Ishikawa (cell line): Measurements from ENCODE around the gene MTG2.

ENCODE experiments used
- CEBPB ChIP-seq: IDR thresholded peaks from 2 replicates; pipeline ENCODE4 v1.6.1; 2012
- CREB1 ChIP-seq: IDR thresholded peaks from 2 replicates; pipeline ENCODE4 v1.6.1; 2012; ENCODE audit warnings: low read depth
- EGR1 ChIP-seq: IDR thresholded peaks from 2 replicates; pipeline ENCODE4 v1.6.1; 2012
- EP300 ChIP-seq: IDR thresholded peaks from 2 replicates; pipeline ENCODE4 v1.6.1; 2012; ENCODE audit warnings: borderline replicate concordance
- FOXM1 ChIP-seq: IDR thresholded peaks from 2 replicates; pipeline ENCODE4 v1.6.1; 2012; ENCODE audit warnings: low read depth, borderline replicate concordance
- NFIC ChIP-seq: IDR thresholded peaks from 2 replicates; pipeline ENCODE4 v1.6.1; 2012
- RAD21 ChIP-seq: IDR thresholded peaks from 2 replicates; pipeline ENCODE4 v1.6.1; 2012; ENCODE audit warnings: low read depth
- TAF1 ChIP-seq: IDR thresholded peaks from 2 replicates; pipeline ENCODE4 v1.6.1; 2012; ENCODE audit warnings: low read depth, mild to moderate bottlenecking
- TCF12 ChIP-seq: IDR thresholded peaks from 2 replicates; pipeline ENCODE4 v1.6.1; 2012; ENCODE audit warnings: low read depth
- TEAD4 ChIP-seq: IDR thresholded peaks from 2 replicates; pipeline ENCODE4 v1.6.1; 2012
- USF1 ChIP-seq: IDR thresholded peaks from 2 replicates; pipeline ENCODE4 v1.6.1; 2012
- YY1 ChIP-seq: IDR thresholded peaks from 2 replicates; pipeline ENCODE4 v1.6.1; 2012; ENCODE audit warnings: low read depth
- ZBTB7A ChIP-seq: IDR thresholded peaks from 2 replicates; pipeline ENCODE4 v1.6.1; 2012; ENCODE audit warnings: low read depth
- TF ChIP-seq, protein P1 (sequence below): IDR thresholded peaks from 2 replicates; pipeline ENCODE4 v1.6.1; 2012
- TF ChIP-seq, protein P2 (sequence below): IDR thresholded peaks from 2 replicates; pipeline ENCODE4 v1.6.1; 2012; ENCODE audit warnings: low read depth, mild to moderate bottlenecking

MTG2 gene

DNA sequence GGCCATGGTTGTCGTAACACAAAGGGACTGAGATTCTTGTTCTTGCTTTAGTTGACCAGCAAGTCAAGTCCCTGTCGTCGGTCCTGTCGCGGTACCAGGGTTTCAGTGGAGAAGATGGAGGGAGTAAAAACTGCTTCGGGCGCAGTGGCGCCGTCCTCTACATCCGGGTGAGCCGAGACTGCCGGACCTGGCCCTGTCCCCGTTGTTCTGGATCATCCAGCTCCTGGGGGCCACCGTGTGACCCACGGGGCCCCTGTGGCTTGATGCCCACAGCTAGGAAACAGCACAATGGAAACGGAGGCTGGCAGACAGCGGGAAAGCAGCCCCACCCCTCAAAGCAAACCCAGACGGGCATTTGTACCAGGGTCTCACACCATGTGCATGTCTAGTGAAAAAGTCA, 15.0 kb downstream of the MTG2 start:
- TF ChIP-seq TEAD4 (no peak), YY1 (no peak), EP300 (no peak), FOXM1 (no peak), CEBPB (no peak), TAF1 (no peak), USF1 (no peak), NFIC (no peak), EGR1 (no peak), CREB1 (no peak), RAD21 (no peak), ZBTB7A (no peak), TCF12 (no peak)
- TF ChIP-seq, protein P1, sequence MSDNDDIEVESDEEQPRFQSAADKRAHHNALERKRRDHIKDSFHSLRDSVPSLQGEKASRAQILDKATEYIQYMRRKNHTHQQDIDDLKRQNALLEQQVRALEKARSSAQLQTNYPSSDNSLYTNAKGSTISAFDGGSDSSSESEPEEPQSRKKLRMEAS, result no peak
- TF ChIP-seq, protein P2, sequence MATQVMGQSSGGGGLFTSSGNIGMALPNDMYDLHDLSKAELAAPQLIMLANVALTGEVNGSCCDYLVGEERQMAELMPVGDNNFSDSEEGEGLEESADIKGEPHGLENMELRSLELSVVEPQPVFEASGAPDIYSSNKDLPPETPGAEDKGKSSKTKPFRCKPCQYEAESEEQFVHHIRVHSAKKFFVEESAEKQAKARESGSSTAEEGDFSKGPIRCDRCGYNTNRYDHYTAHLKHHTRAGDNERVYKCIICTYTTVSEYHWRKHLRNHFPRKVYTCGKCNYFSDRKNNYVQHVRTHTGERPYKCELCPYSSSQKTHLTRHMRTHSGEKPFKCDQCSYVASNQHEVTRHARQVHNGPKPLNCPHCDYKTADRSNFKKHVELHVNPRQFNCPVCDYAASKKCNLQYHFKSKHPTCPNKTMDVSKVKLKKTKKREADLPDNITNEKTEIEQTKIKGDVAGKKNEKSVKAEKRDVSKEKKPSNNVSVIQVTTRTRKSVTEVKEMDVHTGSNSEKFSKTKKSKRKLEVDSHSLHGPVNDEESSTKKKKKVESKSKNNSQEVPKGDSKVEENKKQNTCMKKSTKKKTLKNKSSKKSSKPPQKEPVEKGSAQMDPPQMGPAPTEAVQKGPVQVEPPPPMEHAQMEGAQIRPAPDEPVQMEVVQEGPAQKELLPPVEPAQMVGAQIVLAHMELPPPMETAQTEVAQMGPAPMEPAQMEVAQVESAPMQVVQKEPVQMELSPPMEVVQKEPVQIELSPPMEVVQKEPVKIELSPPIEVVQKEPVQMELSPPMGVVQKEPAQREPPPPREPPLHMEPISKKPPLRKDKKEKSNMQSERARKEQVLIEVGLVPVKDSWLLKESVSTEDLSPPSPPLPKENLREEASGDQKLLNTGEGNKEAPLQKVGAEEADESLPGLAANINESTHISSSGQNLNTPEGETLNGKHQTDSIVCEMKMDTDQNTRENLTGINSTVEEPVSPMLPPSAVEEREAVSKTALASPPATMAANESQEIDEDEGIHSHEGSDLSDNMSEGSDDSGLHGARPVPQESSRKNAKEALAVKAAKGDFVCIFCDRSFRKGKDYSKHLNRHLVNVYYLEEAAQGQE, result no peak

DNA sequence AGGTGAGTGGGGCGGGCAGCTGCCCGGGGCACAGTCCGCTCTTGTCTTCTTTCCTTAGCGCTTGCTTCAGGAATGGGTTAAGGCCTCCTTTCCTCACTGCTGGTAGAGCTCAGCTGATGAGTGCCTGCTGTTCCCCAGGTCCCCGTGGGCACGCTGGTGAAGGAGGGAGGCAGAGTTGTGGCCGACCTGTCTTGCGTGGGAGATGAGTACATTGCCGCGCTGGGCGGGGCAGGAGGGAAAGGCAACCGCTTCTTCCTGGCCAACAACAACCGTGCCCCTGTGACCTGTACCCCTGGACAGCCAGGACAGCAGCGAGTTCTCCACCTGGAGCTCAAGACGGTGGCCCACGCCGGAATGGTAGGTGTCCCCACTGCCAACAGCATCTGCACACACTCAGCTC, 15.7 kb downstream of the MTG2 start:
- TF ChIP-seq USF1 (no peak), NFIC (no peak), EGR1 (no peak), YY1 (no peak), RAD21 (no peak), CREB1 (no peak), ZBTB7A (no peak), CEBPB (no peak), FOXM1 (no peak)
- TF ChIP-seq, protein P1, result no peak
- TF ChIP-seq, protein P2, result no peak

- TF ChIP-seq CEBPB (no peak), NFIC (no peak), ZBTB7A (no peak), TCF12 (no peak), RAD21 (no peak), TAF1 (no peak), TEAD4 (no peak), CREB1 (no peak), YY1 (no peak), EP300 (no peak), USF1 (no peak), EGR1 (no peak), FOXM1 (no peak)
- TF ChIP-seq, protein P2, result no peak
- TF ChIP-seq, protein P1, result no peak
Measured at GRCh38 chr20:62198931-62199330, 16.1 kb downstream of the MTG2 start.
